T47D (cell line): ENCODE results near the gene ATP12A.

ENCODE experiments used
- DNase-seq, 2 experiments: peaks; one replicate each; pipeline versions ENCODE4 v3.0.0 to v3.0.0-alpha.2; 2011 to 2012; ENCODE audit warnings: low read depth in 1 of 2, low spot score in 1 of 2
- JUND ChIP-seq: IDR thresholded peaks from 2 replicates; pipeline ENCODE4 v1.6.1; 2012; ENCODE audit warnings: low read depth
- in situ Hi-C: cut with HindIII; loops from 2 replicates; pipeline ENCODE4 v1.10.0; 2016; ENCODE audit warnings: low sequenced_read_pairs, low pct_unique_long_range_greater_than_20kb

Gene ATP12A

GRCh38 chr13:24668955-24669582 lies 11.1 kb upstream of the ATP12A start:
- in situ Hi-C loops, result no loop called here
- peak in 1 of 2 experiments; percentile 25 for DNase-seq
- TF ChIP-seq JUND, result no peak

GRCh38 chr13:24670174-24670573 lies 10.0 kb upstream of the ATP12A start:
- in situ Hi-C loops, result no loop called here
- no peak for TF ChIP-seq JUND
- no peak for DNase-seq

GRCh38 chr13:24670961-24671381 lies 9.2 kb upstream of the ATP12A start:
- in situ Hi-C loops, result no loop called here
- TF ChIP-seq JUND, result no peak
- no peak for DNase-seq

- peak; percentile 56 to 79 for DNase-seq
- TF ChIP-seq JUND, result no peak
- in situ Hi-C loops, result no loop called here
Measured at GRCh38 chr13:24671386-24672113, 8.7 kb upstream of the ATP12A start.

GRCh38 chr13:24672141-24673132 lies 7.8 kb upstream of the ATP12A start:
- in situ Hi-C loops, result no loop called here
- TF ChIP-seq JUND, result no peak
- DNase-seq, result no peak

- no peak for TF ChIP-seq JUND
- in situ Hi-C loops, result no loop called here
- no peak for DNase-seq
Measured at GRCh38 chr13:24675806-24676570, 4.2 kb upstream of the ATP12A start.

GRCh38 chr13:24678151-24678550 lies 2.1 kb upstream of the ATP12A start:
- in situ Hi-C loops, result no loop called here
- DNase-seq, result no peak
- no peak for TF ChIP-seq JUND

GRCh38 chr13:24679686-24680085 lies 522 bp upstream of the ATP12A start:
- no peak for TF ChIP-seq JUND
- no peak for DNase-seq
- in situ Hi-C loops, result no loop called here

- in situ Hi-C loops, result no loop called here
- TF ChIP-seq JUND, result no peak
- DNase-seq, result no peak
Measured at GRCh38 chr13:24680921-24681604, 855 bp downstream of the ATP12A start.

GRCh38 chr13:24681930-24682329 lies 1.7 kb downstream of the ATP12A start:
- in situ Hi-C loops, result no loop called here
- no peak for TF ChIP-seq JUND
- no peak for DNase-seq

- TF ChIP-seq JUND, result no peak
- no peak for DNase-seq
- in situ Hi-C loops, result no loop called here
Measured at GRCh38 chr13:24682353-24682752, 2.1 kb downstream of the ATP12A start.
